KMS-11 (cell line): ENCODE data around the gene LRPAP1.

Experiments used
- H2AFZ ChIP-seq: fragments of 200-600 bp; sonication (generic); 2 replicates; pipeline ENCODE4 v1.6.1; 2016; ENCODE audit warnings: antibody characterized with exemption, mixed run types, low read depth
- H3K27ac ChIP-seq: fragments of 200-600 bp; sonication (generic); 2 replicates; pipeline ENCODE4 v1.6.1; 2016; ENCODE audit warnings: mild to moderate bottlenecking, mixed run types
- H3K27me3 ChIP-seq: fragments of 200-600 bp; sonication (generic); 2 replicates; pipeline ENCODE4 v1.6.1; 2017; ENCODE audit warnings: mild to moderate bottlenecking, low read depth, mixed run types, moderate library complexity; ENCODE audit not compliant: insufficient read depth
- H3K36me3 ChIP-seq: fragments of 200-600 bp; sonication (generic); 2 replicates; pipeline ENCODE4 v1.6.1; 2017; ENCODE audit warnings: mild to moderate bottlenecking, mixed run types; ENCODE audit not compliant: insufficient read depth
- H3K4me1 ChIP-seq: fragments of 200-600 bp; sonication (generic); 2 replicates; pipeline ENCODE4 v1.6.1; 2016; ENCODE audit warnings: mild to moderate bottlenecking, low read depth, mixed run types; ENCODE audit not compliant: poor library complexity, severe bottlenecking
- H3K4me2 ChIP-seq: fragments of 200-600 bp; sonication (generic); 2 replicates; pipeline ENCODE4 v1.7.0; 2016; ENCODE audit warnings: mild to moderate bottlenecking, mixed run types
- H3K4me3 ChIP-seq: fragments of 200-600 bp; sonication (generic); IDR thresholded peaks from 2 replicates; pipeline ENCODE4 v1.6.1; 2017; ENCODE audit warnings: low read depth, low read length, mixed read lengths; ENCODE audit not compliant: insufficient read depth
- H3K79me2 ChIP-seq: fragments of 200-600 bp; sonication (generic); 2 replicates; pipeline ENCODE4 v1.6.1; 2016; ENCODE audit warnings: low read depth, mixed run types; ENCODE audit not compliant: insufficient read depth
- H3K9ac ChIP-seq: fragments of 200-600 bp; sonication (generic); 2 replicates; pipeline ENCODE4 v1.6.1; 2016; ENCODE audit warnings: mild to moderate bottlenecking, mixed run types
- H4K20me1 ChIP-seq: fragments of 200-600 bp; sonication (generic); 2 replicates; pipeline ENCODE4 v1.6.1; 2016; ENCODE audit warnings: mild to moderate bottlenecking, mixed run types; ENCODE audit not compliant: insufficient read depth
- CTCF ChIP-seq: fragments of 200-600 bp; sonication (generic); conservative IDR thresholded peaks from 2 replicates; pipeline ENCODE4 v1.6.1; 2017; ENCODE audit warnings: low read depth, mild to moderate bottlenecking, antibody characterized with exemption, low read length, moderate library complexity, mixed read lengths

The LRPAP1 gene

GRCh38 chr4:3485011-3485791 is 47.0 kb downstream of the LRPAP1 start:
- H3K4me2 ChIP-seq = no peak overlapping the region

GRCh38 chr4:3484057-3484973 is 47.9 kb downstream of the LRPAP1 start:
- H3K4me3 ChIP-seq = no peak overlapping the region
- peaks cover 28% of the 10 kb centered on the region; the same call in 1 of the 2 replicates for H3K27me3 ChIP-seq

More at GRCh38 chr4:3485011-3485791, 47.0 kb downstream of the LRPAP1 start:
- H3K27ac ChIP-seq = no peak overlapping the region
- no peaks in the 10 kb centered on the region for H3K36me3 ChIP-seq
- no peaks in the 10 kb centered on the region for H3K4me1 ChIP-seq
- no peak for TF ChIP-seq CTCF
- no peak overlapping the region for H2AFZ ChIP-seq
- H3K27me3 ChIP-seq = peaks cover 27% of the 10 kb centered on the region; the same call in 1 of the 2 replicates
- no peak overlapping the region for H3K4me3 ChIP-seq
- H4K20me1 ChIP-seq = no peaks in the 10 kb centered on the region
- H3K79me2 ChIP-seq = no peaks in the 10 kb centered on the region
- no peak overlapping the region for H3K9ac ChIP-seq

GRCh38 chr4:3483471-3483921 is 48.7 kb downstream of the LRPAP1 start:
- Histone ChIP-seq H3K79me2 (no peaks in the 10 kb centered on the region), H4K20me1 (no peaks in the 10 kb centered on the region), H3K4me3 (no peak overlapping the region), H3K36me3 (no peaks in the 10 kb centered on the region), H3K4me1 (no peaks in the 10 kb centered on the region), H3K27me3 (peaks cover 36% of the 10 kb centered on the region; the same call in 1 of the 2 replicates), H3K4me2 (no peak overlapping the region), H2AFZ (no peak overlapping the region), H3K9ac (no peak overlapping the region), H3K27ac (no peak overlapping the region)
- TF ChIP-seq CTCF = no peak

More at GRCh38 chr4:3484057-3484973, 47.9 kb downstream of the LRPAP1 start:
- Histone ChIP-seq H3K4me1 (no peaks in the 10 kb centered on the region), H4K20me1 (no peaks in the 10 kb centered on the region), H3K9ac (no peak overlapping the region), H2AFZ (no peak overlapping the region), H3K27ac (no peak overlapping the region), H3K4me2 (no peak overlapping the region), H3K36me3 (no peaks in the 10 kb centered on the region), H3K79me2 (no peaks in the 10 kb centered on the region)
- TF ChIP-seq CTCF = no peak

GRCh38 chr4:3482707-3483106 is 49.5 kb downstream of the LRPAP1 start:
- H3K4me3 ChIP-seq = no peak overlapping the region
- no peaks in the 10 kb centered on the region for H3K79me2 ChIP-seq
- no peaks in the 10 kb centered on the region for H4K20me1 ChIP-seq
- no peak overlapping the region for H3K9ac ChIP-seq
- H3K27ac ChIP-seq = no peak overlapping the region
- peaks cover 42% of the 10 kb centered on the region; the same call in 1 of the 2 replicates for H3K27me3 ChIP-seq
- H3K4me1 ChIP-seq = no peaks in the 10 kb centered on the region
- H3K4me2 ChIP-seq = no peak overlapping the region
- TF ChIP-seq CTCF = no peak
- H2AFZ ChIP-seq = no peak overlapping the region
- no peaks in the 10 kb centered on the region for H3K36me3 ChIP-seq
